Measurements from ENCODE around the gene NLRP9. TPM values are rescaled to one million over a fixed set of nuclear protein-coding genes. Genes with fewer than 3 reads are reported as not detected.

NLRP9 gene
- total RNA-seq, 1 donor, result not detected

DNA sequence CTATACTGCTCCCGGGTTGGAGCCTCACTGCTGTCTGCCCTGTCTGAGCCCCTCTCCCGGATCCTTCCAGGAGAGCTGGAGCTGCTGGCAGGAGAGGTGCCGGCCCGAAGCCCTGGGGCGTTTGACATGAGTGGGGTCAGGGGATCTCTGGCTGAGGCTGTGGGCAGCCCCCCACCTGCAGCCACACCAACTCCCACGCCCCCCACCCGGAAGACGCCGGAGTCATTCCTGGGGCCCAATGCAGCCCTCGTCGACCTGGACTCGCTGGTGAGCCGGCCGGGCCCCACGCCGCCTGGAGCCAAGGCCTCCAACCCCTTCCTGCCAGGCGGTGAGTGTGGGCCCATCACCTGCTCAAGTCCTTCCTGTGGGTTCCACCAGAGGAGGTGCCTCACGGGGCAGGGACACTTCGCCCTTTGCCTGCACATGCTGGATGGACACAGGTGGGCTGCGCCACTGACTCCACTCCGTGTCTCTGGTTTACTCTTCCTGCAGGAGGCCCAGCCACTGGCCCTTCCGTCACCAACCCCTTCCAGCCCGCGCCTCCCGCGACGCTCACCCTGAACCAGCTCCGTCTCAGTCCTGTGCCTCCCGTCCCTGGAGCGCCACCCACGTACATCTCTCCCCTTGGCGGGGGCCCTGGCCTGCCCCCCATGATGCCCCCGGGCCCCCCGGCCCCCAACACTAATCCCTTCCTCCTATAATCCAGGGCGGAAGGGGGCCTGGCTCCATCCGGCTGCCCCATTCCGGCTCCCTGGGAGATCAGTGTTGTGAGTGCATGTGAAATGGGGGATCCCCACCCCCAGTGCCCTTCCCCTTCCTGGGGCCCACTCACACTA, 43.3 kb downstream of the NLRP9 start:
- no peak overlapping the region for H3K4me3 ChIP-seq (ENCODE audit: insufficient read depth, low read length)
- H4K20me1 ChIP-seq (ENCODE audit: insufficient read depth, low read length), result peaks cover 8% of the 10 kb centered on the region
- TF ChIP-seq, protein P1, sequence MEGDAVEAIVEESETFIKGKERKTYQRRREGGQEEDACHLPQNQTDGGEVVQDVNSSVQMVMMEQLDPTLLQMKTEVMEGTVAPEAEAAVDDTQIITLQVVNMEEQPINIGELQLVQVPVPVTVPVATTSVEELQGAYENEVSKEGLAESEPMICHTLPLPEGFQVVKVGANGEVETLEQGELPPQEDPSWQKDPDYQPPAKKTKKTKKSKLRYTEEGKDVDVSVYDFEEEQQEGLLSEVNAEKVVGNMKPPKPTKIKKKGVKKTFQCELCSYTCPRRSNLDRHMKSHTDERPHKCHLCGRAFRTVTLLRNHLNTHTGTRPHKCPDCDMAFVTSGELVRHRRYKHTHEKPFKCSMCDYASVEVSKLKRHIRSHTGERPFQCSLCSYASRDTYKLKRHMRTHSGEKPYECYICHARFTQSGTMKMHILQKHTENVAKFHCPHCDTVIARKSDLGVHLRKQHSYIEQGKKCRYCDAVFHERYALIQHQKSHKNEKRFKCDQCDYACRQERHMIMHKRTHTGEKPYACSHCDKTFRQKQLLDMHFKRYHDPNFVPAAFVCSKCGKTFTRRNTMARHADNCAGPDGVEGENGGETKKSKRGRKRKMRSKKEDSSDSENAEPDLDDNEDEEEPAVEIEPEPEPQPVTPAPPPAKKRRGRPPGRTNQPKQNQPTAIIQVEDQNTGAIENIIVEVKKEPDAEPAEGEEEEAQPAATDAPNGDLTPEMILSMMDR (IDR thresholded peaks at IDR 0.05; ENCODE audit: extremely low read depth, low read depth, low read length), result no peak
- peaks cover 42% of the 10 kb centered on the region for H3K36me3 ChIP-seq (ENCODE audit: insufficient read depth, low read length)
- no peaks in the 10 kb centered on the region for H3K27me3 ChIP-seq (ENCODE audit: insufficient read depth, low read length)
- no peak overlapping the region for H3K4me2 ChIP-seq (ENCODE audit: insufficient read depth, low read length)
- no peak overlapping the region for H3K27ac ChIP-seq (ENCODE audit: low read depth, low read length)
- no peaks in the 10 kb centered on the region for H3K4me1 ChIP-seq (ENCODE audit: insufficient read depth, low read length)
- DNase-seq (ENCODE audit: insufficient read length, low spot score, missing footprints), result peak; percentile 57
- H3K9me3 ChIP-seq (ENCODE audit: low read depth, low read length), result no peaks in the 10 kb centered on the region
- no peak overlapping the region for H2AFZ ChIP-seq (ENCODE audit: low read length)
- peaks cover 3% of the 10 kb centered on the region for H3K79me2 ChIP-seq (ENCODE audit: insufficient read depth, low read length)

DNA sequence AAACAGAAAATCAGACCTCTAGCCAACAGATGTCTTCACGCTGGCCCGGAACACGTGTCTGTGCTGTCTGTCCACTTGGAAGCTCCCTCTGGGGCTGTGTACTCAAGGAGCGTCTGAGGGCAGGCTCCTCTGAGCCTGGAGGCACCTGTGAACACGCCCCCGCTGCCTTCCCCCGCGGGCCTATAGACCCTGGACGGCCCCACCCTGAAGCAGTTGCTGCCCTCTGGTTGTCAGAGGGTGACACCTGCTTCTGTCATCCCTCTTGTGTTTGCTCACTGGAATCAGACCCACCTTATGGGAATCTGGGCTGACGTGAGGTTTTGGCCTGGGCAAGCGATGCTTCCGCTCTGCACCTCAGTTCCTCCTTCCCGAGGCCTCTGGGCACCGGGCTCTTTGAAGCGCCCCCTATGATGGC, 44.0 kb downstream of the NLRP9 start:
- H3K4me2 ChIP-seq (ENCODE audit: insufficient read depth, low read length), result no peak overlapping the region

GRCh38 chr19:55693336-55693974, 44.7 kb downstream of the NLRP9 start:
- H3K4me3 ChIP-seq (ENCODE audit: insufficient read depth, low read length), result no peak overlapping the region
- DNase-seq (ENCODE audit: insufficient read length, low spot score, missing footprints), result peak; percentile 68
- H3K36me3 ChIP-seq (ENCODE audit: insufficient read depth, low read length), result peaks cover 42% of the 10 kb centered on the region
- no peak overlapping the region for H3K4me2 ChIP-seq (ENCODE audit: insufficient read depth, low read length)
- TF ChIP-seq, protein P1 (IDR thresholded peaks at IDR 0.05; ENCODE audit: extremely low read depth, low read depth, low read length), result no peak
- no peaks in the 10 kb centered on the region for H3K4me1 ChIP-seq (ENCODE audit: insufficient read depth, low read length)
- H4K20me1 ChIP-seq (ENCODE audit: insufficient read depth, low read length), result peaks cover 14% of the 10 kb centered on the region
- no peaks in the 10 kb centered on the region for H3K9me3 ChIP-seq (ENCODE audit: low read depth, low read length)
- no peak overlapping the region for H2AFZ ChIP-seq (ENCODE audit: low read length)
- no peaks in the 10 kb centered on the region for H3K27me3 ChIP-seq (ENCODE audit: insufficient read depth, low read length)
- no peak overlapping the region for H3K27ac ChIP-seq (ENCODE audit: low read depth, low read length)
- peaks cover 9% of the 10 kb centered on the region for H3K79me2 ChIP-seq (ENCODE audit: insufficient read depth, low read length)

More for the DNA sequence above, 44.0 kb downstream of the NLRP9 start:
- H3K36me3 ChIP-seq (ENCODE audit: insufficient read depth, low read length), result peaks cover 42% of the 10 kb centered on the region
- peak; percentile 50 for DNase-seq (ENCODE audit: insufficient read length, low spot score, missing footprints)
- no peak overlapping the region for H3K27ac ChIP-seq (ENCODE audit: low read depth, low read length)
- peaks cover 5% of the 10 kb centered on the region for H3K79me2 ChIP-seq (ENCODE audit: insufficient read depth, low read length)
- no peak overlapping the region for H2AFZ ChIP-seq (ENCODE audit: low read length)
- no peak overlapping the region for H3K4me3 ChIP-seq (ENCODE audit: insufficient read depth, low read length)
- H4K20me1 ChIP-seq (ENCODE audit: insufficient read depth, low read length), result peaks cover 14% of the 10 kb centered on the region
- H3K27me3 ChIP-seq (ENCODE audit: insufficient read depth, low read length), result no peaks in the 10 kb centered on the region
- H3K9me3 ChIP-seq (ENCODE audit: low read depth, low read length), result no peaks in the 10 kb centered on the region
- no peaks in the 10 kb centered on the region for H3K4me1 ChIP-seq (ENCODE audit: insufficient read depth, low read length)
- TF ChIP-seq, protein P1 (IDR thresholded peaks at IDR 0.05; ENCODE audit: extremely low read depth, low read depth, low read length), result no peak

DNA sequence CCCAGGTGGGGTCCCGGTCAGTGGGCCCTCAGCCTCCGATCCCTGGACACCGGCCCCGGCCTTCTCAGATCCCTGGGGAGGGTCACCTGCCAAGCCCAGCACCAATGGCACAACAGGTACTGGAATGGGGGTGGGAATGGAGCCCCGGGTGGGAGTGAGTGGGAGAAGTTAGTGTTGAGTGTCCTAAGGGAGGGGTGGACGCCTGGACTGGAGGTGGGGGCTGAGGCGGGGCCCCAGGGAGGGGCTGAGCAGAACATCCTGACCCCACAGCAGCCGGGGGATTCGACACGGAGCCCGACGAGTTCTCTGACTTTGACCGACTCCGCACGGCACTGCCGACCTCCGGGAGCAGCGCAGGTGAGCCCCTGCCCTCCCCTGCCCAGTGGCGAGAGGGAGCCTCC, 45.5 kb downstream of the NLRP9 start:
- Histone ChIP-seq H3K4me2 (ENCODE audit: insufficient read depth, low read length) (no peak overlapping the region), H3K79me2 (ENCODE audit: insufficient read depth, low read length) (peaks cover 16% of the 10 kb centered on the region), H3K27ac (ENCODE audit: low read depth, low read length) (no peak overlapping the region), H4K20me1 (ENCODE audit: insufficient read depth, low read length) (peaks cover 20% of the 10 kb centered on the region), H3K27me3 (ENCODE audit: insufficient read depth, low read length) (no peaks in the 10 kb centered on the region), H2AFZ (ENCODE audit: low read length) (no peak overlapping the region), H3K4me1 (ENCODE audit: insufficient read depth, low read length) (no peaks in the 10 kb centered on the region), H3K4me3 (ENCODE audit: insufficient read depth, low read length) (no peak overlapping the region), H3K9me3 (ENCODE audit: low read depth, low read length) (no peaks in the 10 kb centered on the region), H3K36me3 (ENCODE audit: insufficient read depth, low read length) (peaks cover 41% of the 10 kb centered on the region)
- peak; percentile 83 for DNase-seq (ENCODE audit: insufficient read length, low spot score, missing footprints)
- TF ChIP-seq, protein P1 (IDR thresholded peaks at IDR 0.05; ENCODE audit: extremely low read depth, low read depth, low read length), result no peak

Measured in osteoblast (primary cell).